ENCODE data around the gene HBM.
"Not testable (repeated sequence)": the region's sequence is repeated elsewhere in the genome, so short reads cannot be mapped to it uniquely, and the experiment has no call there.

HBM gene

DNA sequence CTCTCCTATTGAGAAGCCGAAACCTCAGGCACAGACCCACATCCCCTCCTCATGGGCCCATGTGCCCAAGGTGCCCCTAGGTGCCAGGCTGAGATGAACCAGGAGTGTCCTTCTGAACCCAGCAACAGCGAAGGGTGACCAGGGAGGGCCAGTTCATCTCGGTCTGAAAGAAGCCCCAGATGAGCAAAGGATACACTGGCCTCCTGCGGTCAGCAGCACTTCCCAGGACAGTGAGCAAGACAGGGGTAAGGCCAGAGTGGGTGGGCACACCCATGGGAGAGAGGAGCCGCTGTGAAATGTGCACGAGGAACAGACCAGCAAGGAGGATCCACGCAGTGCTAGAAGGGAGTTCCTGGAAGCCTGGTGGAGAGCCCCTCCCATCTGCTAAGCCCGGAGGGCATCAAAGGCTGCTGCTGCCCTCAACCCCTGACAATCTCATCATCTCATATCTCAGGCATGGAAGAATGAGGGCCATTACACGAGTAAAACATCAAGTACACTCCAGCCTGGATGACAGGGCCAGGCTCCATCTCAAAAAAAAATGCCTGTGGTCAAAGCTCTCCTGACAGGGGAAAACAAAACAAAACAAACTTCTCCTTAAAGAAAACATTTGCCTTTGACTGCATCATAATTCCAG lies 16.6 kb upstream of the HBM start:
- peak; percentile 43 for DNase-seq

- no peak for DNase-seq
These were observed 13.3 kb upstream of the HBM start, which contains the start of gene HBZ for GRCh38 chr16:152141-153128. Gene HBZ, plus strand, starts transcription at chr16:152644. Its CDS starts 266 bp downstream, at chr16:152910.

- DNase-seq: not testable (repeated sequence)
These were observed 12.7 kb upstream of the HBM start for GRCh38 chr16:153129-153521.

DNA sequence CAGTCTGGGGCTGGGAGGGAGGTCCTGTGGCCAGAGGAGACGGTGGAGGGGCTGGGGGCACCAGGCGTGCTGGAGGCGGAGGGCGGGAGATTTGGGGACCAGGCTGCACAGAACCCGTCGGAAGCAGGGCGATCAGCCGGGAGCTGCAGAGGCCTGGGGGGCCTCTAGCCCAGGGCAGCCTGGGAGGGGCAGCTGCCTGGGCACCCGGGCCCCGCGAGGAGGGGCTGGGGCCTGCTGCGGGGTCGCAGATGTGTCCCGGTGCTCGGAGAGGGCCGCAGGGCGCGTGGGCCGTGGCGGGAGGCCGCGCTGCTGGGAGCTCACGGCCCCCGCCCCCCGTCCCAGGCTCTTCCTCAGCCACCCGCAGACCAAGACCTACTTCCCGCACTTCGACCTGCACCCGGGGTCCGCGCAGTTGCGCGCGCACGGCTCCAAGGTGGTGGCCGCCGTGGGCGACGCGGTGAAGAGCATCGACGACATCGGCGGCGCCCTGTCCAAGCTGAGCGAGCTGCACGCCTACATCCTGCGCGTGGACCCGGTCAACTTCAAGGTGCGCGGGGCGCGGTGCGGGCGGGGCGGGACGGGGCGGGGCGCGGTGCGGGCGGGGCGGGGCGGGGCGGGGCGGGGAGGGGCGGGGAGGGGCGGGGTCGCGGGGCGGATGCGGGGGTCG lies 12.1 kb upstream of the HBM start:
- DNase-seq: not testable (repeated sequence)

DNA sequence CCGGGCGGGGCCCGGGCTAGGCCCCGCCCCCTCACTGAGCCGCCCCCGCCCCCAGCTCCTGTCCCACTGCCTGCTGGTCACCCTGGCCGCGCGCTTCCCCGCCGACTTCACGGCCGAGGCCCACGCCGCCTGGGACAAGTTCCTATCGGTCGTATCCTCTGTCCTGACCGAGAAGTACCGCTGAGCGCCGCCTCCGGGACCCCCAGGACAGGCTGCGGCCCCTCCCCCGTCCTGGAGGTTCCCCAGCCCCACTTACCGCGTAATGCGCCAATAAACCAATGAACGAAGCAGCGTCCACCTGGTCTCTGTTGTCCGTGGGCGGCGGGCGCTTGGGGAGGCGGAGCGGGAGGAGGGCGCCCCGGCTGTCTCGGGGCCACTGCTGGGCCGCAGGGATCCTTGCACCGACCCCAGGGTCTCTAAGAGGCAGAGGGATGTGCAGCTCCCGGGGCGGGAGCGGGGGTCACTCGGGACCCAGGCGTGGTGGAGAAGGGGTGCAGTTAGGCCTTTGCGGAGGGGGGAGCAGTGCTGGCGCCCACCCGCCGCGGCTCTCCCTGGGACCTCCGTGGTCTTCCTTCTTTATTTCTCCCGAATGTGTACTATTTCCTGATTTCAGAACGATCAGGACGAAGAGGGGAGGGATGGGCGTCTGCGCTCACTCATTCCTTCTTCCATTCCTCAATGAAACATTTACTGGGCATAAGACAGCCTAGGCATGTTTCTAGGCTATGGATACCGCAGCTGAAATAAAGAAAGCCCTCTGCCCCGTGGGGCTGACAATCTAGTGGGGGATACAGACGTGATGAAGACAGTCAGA lies 11.4 kb upstream of the HBM start:
- no peak for DNase-seq

DNA sequence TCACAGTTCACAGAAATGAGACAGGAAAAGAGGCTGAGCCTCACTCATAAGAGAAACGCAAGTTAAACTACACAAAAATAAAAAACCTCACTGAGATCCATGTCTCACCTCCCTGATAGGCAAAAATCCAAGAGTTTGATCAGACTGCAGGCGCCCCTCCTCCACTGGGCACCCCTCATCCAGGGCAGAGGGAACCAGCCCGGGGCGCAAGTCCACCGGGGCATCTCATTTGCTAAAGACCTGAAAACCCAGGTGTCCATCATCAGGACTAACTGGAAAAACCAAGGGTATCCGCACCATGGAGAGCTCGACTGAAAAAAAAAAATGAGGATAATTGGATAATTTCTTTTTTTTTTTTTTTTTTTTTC lies 10.8 kb upstream of the HBM start:
- no peak for DNase-seq

DNA sequence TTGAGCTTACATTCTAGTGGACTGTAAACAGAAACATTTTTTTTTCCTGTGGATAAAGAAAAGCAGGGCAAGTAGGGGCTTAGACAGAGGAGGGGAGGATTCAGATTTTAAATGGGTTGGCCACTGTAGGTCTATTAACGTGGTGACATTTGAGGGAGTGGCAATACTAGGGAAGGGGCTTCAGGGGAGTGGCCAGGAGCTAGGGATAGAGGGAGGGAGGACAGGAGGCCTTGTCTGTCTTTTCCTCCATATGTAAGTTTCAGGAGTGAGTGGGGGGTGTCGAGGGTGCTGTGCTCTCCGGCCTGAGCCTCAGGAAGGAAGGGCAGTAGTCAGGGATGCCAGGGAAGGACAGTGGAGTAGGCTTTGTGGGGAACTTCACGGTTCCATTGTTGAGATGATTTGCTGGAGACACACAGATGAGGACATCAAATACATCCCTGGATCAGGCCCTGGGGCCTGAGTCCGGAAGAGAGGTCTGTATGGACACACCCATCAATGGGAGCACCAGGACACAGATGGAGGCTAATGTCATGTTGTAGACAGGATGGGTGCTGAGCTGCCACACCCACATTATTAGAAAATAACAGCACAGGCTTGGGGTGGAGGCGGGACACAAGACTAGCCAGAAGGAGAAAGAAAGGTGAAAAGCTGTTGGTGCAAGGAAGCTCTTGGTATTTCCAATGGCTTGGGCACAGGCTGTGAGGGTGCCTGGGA lies 6.5 kb upstream of the HBM start:
- no peak for DNase-seq

DNA sequence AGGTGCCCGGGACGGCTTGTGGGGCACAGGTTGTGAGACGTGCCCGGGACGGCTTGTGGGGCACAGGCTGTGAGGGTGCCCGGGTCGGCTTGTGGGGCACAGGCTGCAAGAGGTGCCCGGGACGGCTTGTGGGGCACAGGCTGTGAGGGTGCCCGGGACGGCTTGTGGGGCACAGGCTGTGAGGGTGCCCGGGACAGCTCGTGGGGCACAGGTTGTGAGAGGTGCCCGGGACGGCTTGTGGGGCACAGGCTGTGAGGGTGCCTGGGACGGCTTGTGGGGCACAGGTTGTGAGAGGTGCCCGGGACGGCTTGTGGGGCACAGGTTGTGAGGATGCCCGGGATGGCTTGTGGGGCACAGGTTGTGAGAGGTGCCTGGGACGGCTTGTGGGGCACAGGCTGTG lies 5.5 kb upstream of the HBM start:
- not testable (repeated sequence) for DNase-seq

GRCh38 chr16:160691-161190 lies 5.0 kb upstream of the HBM start:
- DNase-seq: no peak

DNA sequence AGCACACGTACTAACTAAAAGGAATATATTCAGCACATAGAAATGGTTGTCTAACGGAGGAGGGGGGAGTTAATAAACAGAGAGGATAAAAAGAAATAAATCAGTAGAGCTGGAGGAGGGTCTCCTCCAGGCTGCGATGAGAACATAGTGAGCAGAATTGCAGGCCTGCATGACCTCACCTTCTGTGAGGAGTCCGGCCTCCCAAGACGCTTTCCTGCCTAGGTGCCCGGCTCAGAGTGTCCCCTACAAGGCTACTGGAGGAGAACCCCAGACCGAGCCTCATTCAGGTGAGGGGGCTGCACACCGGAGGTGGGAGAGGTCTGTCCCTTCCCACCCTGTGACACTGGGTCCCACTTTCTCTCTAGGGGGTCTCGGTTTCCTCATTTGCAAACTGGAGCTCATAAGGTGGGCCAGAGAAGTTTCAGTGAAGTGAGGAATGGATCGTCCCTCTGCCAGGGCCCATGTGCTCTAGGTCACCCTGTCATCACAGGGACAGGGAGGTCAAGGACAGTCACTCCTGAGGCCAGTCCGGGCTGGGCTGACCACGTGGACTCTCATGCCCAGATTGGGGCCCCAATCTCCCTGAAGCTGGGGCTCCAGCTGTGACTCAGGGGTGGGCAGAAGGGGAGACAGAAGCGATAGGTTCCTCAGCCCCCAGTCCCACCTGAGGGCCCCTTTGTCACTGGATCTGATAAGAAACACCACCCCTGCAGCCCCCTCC lies 3.3 kb upstream of the HBM start:
- DNase-seq: no peak

DNA sequence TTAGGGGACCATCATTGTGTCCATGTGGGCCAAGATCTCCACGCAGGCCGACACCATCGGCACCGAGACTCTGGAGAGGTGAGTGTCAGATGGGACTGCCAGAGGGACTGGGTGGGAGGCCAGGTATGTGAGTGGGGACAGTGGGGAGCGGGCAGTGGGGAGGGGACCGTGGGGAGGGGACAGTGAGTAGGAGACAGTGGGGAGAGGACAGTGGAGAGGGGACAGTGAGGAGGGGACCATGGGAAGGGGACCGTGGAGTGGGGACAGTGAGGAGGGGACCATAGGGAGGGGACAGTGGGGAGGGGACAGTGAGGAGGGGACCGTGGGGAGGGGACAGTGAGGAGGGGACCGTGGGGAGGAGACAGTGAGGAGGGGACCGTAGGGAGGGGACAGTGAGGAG lies 2.6 kb upstream of the HBM start:
- not testable (repeated sequence) for DNase-seq

- not testable (repeated sequence) for DNase-seq
These were observed 2.1 kb upstream of the HBM start for GRCh38 chr16:163696-164095.

DNA sequence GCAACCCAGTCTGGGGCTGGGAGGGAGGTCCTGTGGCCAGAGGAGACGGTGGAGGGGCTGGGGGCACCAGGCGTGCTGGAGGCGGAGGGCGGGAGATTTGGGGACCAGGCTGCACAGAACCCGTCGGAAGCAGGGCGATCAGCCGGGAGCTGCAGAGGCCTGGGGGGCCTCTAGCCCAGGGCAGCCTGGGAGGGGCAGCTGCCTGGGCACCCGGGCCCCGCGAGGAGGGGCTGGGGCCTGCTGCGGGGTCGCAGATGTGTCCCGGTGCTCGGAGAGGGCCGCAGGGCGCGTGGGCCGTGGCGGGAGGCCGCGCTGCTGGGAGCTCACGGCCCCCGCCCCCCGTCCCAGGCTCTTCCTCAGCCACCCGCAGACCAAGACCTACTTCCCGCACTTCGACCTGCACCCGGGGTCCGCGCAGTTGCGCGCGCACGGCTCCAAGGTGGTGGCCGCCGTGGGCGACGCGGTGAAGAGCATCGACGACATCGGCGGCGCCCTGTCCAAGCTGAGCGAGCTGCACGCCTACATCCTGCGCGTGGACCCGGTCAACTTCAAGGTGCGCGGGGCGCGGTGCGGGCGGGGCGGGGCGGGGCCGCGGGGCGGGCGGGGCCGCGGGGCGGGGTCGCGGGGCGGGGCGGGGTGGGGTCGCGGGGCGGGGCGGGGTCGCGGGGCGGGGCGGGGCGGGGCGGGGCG lies 1.5 kb upstream of the HBM start:
- DNase-seq: not testable (repeated sequence)

DNA sequence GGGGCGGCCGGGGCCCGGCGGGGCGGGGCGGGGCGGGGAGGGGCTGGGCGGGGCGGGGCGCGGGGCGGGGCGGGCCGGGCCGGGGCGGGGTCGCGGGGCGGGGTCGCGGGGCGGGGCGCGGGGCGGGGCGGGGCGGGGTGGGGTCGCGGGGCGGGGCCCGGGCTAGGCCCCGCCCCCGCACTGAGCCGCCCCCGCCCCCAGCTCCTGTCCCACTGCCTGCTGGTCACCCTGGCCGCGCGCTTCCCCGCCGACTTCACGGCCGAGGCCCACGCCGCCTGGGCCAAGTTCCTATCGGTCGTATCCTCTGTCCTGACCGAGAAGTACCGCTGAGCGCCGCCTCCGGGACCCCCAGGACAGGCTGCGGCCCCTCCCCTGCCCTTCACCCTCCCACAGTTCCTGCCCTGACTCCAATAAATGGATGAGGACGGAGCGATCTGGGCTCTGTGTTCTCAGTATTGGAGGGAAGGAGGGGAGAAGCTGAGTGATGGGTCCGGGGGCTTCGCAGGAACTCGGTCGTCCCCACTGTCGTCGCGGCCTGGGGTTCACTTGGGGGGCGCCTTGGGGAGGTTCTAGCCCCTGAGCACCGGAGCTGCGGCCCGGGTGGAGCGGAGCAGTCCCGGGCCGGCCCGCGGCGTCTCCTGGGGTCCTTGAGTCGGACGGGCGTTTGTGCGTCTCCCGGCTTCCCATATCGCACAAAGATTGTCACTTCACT lies 795 bp upstream of the HBM start:
- no peak for DNase-seq

- DNase-seq: no peak
These were observed 770 bp downstream of the HBM start for GRCh38 chr16:166375-167121.

- no peak for DNase-seq
These were observed 1.4 kb downstream of the HBM start for GRCh38 chr16:167122-167690.

GRCh38 chr16:168424-168823 lies 2.6 kb downstream of the HBM start:
- DNase-seq: no peak

DNA sequence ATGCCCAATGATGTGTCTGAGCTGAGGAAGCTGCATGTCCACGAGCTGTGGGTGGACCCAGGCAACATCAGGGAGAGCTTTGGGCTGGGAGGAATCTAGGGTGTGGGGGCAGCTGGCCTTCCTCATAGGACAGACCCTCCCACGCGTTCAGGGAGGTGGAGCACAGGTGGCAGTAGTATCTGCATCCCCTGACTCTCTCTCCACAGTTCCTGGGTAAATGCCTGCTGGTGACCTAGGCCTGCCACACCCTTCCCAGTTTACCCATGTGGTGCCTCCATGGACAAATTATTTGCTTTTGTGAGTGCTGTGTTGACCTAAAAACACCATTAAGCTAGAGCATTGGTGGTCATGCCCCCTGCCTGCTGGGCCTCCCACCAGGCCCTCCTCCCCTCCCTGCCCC lies 3.2 kb downstream of the HBM start:
- no peak for DNase-seq

DNA sequence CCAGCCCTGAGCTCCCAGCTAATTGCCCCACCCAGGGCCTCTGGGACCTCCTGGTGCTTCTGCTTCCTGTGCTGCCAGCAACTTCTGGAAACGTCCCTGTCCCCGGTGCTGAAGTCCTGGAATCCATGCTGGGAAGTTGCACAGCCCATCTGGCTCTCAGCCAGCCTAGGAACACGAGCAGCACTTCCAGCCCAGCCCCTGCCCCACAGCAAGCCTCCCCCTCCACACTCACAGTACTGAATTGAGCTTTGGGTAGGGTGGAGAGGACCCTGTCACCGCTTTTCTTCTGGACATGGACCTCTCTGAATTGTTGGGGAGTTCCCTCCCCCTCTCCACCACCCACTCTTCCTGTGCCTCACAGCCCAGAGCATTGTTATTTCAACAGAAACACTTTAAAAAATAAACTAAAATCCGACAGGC lies 4.3 kb downstream of the HBM start:
- not testable (repeated sequence) for DNase-seq

Measured in amniotic stem cell (primary cell).